HG03378 (cell line): ENCODE data around the gene DENND2C.

Experiments used
- ATAC-seq: cut with Tn5 transposase; IDR thresholded peaks from one replicate; pipeline ENCODE4 v1.9.1; 2021; ENCODE audit warnings: mild to moderate bottlenecking, moderate library complexity; ENCODE audit not compliant: unreplicated experiment

Gene DENND2C

DNA sequence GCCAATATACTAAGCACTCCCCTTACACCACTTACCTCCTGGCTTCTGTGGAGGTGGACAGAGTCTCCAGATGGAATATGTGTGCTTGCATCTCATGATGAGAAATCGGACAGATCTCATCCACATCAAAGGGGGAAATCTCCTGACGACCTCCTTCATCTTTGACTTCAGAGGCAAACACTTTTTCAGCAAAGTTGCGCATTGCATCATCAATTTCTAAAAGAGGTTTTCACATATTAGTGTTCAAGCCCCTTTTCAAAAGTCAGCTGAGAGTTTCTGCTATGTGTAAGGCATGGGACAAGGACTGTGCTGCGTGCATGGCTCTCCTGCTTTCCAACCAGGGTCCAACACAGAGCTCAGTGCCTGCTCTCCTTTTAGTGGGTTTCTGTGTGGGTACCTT is 18.7 kb upstream of the DENND2C start:
- no peak for ATAC-seq

DNA sequence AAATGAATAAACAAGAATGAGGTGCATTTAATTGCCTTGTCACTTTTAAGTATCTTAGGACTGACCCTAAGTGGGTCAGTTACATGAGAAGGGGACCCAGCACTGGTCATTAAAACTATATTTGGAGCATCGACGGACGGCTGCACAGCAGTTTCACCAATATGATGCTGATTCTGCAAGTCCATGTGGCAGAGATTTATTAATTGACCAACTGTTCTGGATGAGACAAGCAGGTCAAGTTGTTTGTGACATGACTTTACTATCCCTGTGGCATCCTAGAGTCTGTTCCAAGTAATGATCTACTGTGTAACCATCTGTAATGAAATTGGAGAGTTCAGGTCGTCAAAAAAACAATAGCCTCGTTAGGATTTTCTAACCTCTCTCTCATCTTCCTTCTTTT is 16.0 kb upstream of the DENND2C start:
- no peak for ATAC-seq

DNA sequence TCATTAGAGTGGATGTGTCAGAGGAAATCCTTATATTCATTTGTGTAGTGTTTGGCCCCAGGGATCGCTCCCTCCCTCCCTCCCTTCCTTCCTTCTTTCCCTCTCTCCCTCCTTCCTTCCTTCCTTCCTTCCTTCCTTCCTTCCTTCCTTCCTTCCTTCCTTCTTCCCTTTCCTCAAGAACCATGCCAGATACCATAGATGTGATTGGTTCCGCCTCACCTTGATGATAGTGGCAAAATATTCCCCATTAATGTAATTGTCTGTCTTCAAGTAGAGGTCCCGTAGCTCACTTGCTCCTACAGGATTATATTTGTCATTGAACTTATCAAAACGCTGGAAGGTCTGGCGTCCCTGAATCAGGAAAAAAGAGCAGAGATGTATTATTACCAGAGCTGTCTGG is 7.8 kb upstream of the DENND2C start:
- ATAC-seq = no peak

DNA sequence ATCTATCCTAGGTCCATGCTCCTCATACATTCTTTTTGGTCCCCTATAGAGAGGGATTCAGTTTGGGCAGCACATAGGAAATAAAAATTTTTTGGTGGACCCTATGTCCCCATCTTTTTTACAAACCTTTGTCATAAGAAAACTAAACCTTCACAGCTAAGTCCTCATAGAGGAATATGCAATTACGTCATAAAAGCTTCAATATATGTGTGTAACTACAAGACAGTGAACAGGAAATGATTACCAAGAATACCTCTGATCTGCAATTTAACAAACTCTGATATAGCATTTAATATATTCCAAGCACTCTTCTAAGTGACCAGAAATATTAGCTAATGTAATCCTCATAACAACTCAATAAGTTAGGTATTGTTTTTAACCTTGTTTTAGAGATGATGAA is 6.3 kb upstream of the DENND2C start:
- no peak for ATAC-seq

DNA sequence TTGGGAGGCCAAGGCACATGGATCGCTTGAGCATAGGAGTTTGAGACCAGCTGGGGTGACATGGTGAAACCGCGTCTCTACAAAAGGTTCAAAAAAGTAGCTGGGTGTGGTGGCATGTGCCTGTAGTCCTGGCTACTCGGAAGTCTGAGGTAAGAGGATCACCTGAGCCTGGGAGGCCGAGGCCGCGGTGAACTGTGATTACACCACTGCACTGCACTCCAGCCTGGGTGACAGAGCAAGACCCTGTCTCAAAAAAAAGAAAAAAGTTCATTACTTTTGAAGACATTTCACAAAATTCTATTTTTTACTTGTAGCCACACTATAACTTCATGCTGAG is 2.1 kb upstream of the DENND2C start:
- ATAC-seq = no peak

DNA sequence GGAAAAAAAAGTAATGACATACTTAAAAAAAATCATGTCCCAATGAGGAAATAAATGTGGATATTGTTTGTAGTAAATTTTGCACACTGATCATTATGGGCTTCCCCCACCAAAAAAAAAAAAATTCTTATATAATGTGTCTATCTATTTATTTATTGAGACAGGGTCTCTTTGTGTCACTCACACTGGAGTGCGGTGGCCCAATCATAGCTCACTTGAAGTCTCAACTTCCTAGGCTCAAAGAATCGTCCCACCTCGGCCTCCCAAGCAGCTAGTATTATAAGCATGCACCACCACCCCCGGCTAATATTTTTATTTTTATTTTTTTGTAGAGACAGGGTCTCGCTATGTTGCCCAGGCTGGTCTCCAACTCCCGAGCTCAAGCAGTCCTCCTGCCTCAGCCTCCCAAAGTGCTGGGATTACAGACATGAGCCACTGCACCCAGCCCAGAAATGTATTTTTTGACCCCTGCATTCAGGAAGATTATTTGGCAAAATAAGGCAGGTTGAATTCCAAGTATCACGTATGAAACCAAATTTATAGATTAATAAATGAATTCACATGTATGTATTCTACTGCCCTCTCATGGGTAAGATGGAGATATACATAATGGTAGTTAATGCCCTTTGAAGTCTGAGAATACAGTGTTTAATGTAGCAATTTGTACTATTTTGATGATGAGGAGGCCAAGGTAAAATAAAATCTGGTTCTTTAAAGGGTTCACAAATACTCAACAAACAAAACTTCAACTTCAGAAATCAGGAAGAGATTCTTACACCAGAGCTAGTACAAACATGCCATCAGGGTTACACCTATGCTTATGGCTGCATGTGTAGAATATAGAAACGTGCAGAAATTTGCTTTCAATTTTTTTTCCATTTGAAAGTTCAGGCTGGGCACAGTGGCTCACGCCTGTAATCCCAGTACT is 1.4 kb upstream of the DENND2C start:
- no peak for ATAC-seq

DNA sequence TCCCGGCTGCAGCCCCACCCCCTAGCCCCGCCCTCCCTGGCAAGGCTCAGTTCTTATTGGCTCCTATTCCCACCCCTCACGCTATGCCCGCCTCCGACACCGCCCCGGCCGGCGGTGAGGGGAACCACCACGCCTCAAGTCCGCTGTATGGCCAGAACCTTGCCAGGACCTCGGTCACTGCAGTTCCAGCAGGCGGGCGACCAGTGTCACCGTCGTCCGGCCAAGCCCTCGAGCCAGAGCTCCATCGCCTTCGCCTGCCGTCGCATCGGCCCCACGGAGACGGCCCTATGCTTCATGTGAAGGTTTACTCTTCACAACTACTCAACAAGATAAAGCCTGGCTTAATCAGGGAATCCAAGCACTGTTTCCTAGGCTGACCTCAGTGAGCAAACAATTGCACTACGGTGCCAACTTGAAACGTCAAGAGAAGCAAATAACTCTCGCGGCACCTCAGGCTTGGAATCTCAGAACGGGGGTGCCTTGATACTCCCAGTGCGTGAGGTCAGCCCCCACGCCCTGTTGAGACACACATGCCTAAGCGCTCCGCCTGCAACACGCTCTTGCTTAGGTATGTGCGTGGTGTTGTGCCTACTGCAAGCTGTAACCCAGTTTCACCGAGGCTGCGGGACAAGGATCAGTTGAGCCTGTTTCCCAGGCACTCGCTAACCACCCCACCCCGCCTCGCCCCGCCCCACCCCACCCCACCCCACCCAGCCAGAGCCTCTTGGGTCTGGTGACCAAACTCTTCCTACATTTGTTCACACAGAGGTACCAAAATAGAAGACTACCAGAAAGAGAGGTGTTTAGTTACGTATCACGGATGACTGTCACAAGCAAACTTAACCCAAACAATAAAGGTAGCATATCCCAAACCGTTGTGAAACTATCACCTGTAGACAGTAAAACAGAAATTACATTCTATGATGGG is 498 bp upstream of the DENND2C start:
- peak; percentile 88 for ATAC-seq

DNA sequence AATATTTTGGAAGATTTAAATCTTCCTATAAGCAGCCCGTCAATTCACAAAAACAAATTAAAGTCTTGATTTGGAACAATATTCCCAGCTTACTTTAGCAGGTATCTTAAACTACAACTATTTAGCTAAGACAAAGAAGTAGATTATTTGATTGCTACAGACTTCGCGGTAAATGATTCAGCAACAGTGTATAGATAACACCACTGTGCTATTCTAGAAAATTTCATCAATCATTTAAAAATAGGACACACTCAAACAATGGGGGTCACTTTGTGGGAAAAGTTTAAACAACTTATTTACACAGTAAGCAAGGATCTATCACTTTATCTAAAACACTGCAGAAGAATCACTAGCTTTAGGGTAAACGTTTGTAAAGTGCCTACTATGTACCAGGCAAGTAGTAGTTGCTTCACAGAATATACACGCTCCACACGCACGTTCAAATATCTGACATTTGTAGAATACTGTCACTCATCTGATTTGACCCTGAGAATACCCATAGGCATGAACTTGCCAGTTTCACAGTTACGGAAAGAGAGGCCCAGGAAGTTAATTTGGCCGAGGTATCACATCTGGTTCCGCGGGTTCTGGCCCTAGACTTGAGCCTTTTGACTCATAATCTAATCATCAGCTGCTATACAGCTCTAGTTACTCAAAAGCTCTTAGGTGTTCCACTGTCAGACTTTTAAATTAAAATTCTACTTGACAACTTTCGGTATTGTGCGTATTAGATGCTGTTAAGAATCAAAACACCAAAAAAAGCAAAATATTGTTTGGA is 876 bp downstream of the DENND2C start:
- ATAC-seq = no peak

DNA sequence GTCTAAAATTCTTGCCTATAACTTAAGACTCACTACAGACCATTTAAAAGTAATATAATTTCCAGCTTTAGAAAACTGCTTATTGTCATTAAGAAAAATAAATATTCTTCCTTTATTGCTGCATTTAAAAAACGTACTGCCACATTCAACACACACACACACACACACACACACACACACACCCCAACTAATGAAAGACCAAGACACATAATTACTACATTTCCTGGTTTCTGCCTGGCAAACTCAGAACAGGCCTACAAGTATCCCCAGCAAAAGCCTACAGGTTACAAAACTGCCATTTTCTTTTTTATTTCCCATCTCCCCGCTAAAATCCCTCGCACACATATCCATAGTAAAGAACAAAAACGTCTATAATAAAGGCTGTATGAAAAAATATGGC is 1.5 kb downstream of the DENND2C start:
- ATAC-seq = no peak

DNA sequence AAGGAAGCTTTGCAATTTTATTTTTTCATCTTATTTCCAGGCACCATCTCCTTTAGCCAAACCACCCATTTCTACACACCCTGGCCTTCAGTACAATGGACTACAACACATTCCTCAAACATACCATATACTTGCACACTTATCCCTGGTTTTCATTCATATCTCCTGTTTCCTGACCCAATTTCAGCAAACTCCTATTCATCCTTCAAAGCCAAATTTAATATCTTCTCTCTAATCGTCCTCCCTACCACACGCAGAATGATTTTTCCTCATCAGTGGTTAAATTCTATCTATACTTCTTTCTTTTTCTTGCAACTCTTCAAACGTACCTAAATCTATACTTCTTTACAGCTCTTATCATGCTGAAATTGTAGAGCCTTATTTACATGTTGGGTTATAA is 2.9 kb downstream of the DENND2C start:
- ATAC-seq = no peak

DNA sequence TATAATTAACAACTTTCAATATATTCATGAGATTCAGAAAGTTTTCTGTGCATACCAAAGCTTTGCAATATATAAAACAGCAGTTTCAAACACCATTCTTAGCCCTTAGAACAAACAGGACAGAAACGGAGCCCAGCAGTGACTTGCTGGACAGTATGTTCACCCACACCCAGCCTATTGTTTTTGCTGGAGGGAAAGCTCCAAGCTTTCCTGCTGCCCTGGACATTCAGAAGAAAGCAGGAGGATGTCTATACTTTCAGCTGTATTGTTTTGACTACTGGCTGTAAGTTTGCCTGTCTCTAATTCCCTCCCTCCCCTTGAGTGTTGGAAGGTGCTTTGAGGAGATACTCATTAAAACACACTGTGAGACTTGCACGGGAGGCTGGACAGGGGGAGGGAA is 9.6 kb downstream of the DENND2C start:
- no peak for ATAC-seq

DNA sequence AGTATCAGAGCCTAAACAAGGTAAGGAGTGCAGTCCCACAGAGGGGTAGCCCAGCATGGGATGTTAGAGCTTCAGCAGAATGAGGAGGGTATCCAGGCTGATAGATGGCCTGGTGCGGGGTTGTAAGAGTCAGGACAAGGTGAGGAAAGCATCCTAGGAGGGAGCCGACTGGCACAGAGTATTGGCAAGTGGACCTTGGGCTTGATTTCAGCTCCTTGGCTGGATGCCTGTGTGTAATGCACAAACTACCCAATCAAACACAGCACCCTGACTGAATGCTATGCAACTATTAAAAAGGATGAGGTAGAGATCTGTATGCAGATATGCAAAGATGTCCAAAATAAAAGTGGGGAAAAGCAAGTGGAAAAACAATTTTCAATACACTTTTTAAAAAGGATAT is 18.0 kb downstream of the DENND2C start:
- no peak for ATAC-seq

DNA sequence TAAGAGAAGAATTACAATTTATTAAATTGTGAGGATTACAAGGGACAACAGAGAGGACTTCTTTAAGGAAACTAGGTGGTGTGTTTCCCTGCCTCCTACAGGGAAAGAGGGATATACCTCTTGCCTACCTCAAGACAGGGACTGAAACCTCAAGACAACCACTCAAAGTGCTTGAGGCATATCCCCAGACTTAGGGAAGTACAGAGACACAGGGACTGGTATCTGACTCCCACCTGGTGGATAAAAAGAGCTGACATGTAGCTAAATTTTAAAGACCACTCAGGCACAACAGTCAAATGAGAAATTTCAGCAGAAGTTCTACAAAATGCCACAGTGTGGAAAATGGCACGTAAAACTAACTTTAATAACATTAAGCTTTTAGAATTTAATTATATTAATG is 21.3 kb downstream of the DENND2C start:
- ATAC-seq = no peak

DNA sequence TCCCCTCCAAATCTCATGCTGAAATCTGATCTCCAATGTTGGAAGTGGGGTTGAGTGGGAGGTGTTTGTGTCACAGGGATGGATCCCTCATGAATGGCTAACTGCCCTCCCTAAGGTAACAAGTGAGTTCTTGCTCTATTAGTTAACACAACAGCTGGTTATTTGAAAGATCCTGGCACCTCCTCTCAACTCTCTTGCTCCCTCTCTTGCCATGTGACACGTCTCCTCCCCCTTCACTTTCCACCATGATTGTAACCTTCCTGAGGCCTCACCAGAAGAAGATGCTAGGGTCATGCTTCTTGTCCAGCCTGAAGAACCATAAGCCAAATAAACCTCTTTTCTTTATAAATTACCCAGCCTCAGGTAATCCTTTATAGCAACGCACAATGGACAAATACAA is 28.5 kb downstream of the DENND2C start:
- ATAC-seq = no peak

DNA sequence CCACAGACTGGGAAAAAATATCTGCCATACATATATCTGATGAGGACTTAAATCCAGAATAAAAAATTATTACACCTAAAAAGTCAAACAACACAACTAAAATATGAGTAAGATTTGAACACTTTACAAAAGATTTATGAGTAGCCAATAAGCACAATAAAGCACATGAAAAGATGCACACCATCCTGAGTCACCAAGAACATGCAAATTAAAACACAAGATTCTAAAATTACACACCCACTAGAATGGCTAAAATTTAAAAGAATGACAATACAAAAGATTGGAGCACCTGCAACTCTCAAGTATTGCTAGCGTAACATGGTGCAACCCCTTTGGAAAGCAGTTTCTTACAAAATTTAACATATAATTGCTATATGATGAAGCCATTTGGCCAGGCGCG is 30.9 kb downstream of the DENND2C start:
- ATAC-seq = no peak

DNA sequence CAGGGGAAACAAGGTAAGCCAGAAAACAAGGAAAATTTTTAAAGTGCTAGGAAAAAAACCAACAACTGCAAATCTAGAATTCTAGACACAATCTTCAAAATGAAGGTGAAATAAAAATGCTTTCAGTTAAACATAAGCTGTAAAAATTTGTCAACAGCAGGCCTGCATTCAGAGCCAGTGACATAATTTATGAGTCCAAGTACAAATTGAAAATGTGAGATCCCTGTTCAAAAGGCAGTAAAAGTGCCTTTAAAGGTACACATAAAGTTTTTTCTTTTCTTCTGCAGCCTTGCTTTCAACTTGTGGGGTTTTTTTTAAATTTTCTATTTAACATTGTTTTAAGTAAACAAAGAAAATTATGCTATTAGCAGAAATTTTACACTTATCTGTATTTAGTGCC is 37.4 kb downstream of the DENND2C start:
- no peak for ATAC-seq

DNA sequence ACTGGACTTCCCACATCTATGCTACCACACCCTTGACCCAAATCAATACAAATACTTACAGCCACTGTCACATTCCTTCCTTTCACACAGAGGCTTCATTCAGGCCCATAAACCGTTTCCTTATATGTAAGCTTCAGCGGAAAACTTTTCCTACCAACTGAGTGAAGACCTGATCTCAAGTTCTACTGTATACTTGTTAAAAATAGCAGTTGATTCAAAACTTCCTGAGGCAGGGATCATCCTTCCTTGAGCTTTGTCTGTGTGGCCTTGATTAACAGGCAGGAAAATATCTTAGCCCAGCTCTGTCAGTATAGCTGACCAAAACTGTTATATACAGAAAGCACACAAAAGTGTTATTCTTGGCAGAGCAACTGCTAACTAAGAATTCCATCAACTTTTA is 42.7 kb downstream of the DENND2C start:
- ATAC-seq = no peak

DNA sequence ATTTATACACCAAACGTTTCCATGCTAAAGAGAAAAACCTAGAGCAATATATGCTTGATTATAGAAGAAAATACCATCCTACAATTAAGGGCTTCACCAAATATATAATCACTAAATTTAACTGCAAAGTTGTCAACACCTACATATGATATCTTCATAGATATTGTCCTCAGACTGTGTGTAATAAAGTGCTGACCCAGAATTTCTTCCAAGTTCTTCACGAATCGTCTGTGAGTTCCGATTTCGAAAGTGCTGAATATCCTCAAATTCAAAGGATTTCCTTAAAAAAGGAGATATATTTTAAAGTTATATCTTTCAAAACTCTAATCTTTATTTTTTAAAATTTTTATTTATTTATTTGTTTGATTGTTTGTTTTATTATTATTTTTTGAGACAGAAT is 46.5 kb downstream of the DENND2C start:
- ATAC-seq = no peak

DNA sequence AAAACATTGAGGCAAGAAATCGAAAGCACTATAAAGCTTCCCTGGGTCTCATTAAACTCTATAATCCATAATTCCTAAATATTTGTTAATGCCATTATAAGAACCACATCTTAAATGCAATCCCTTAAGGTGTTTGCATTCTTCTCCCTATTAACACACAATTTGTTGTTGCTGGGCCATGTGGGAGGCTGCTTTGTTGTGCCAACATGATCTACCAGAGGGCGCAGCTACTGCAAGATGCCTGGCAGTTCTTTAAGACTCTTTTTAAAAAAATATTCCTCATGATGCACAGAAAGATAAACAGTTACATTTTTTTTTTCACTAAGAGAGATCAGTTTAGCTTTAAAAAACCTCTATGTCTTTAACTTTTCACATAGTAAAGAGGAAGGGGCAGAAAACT is 49.4 kb downstream of the DENND2C start:
- ATAC-seq = no peak

DNA sequence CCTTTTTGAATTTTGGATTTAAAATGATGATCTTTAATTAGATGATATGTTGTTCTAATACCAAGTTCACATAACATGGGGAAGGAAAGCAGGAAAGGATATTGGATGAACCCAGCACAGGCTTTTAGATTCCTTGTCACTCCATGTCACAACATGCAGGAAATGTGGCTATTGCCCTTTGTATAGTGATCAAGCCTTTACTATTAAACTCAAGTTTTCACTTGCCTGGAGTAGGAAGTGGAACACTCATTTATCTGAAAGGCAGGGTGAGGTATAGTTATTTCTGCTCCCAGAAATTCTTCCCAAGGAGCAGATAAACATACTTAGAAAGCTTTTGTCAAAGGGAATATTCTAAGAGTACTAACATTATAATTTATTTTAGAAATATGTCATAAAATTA is 51.2 kb downstream of the DENND2C start:
- ATAC-seq = no peak

DNA sequence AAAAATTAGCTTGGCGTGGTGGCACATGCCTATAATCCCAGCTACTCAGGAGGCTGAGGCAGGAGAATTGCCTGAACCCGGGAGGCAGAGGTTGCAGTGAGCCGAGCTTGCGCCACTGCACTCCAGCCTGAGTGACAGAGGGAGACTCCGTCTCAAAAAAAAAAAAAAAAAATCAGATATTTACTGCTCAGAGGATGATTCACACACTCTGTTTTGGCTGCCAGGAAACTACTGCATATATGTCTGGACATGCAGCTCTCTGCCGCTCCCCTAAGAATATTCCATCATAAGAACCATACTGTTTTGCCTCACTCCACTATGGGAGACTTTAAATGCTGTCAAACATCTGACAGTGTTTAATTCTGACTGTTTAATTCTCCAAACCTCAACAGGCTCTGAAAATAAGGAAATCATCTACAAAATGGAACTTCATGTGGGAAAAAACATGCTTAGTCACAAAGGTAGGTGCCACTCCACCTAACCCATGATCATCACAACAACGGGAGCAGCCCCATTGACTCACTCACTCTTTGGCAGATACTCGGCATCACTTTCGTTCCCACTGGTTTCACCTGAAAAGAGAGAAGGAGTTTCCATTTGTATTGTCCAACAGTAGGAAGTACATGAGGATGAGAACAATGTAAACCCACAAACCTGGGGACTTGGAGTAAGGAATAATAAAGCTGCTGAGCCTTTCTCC is 59.2 kb downstream of the DENND2C start:
- ATAC-seq = no peak
